T follicular helper cell (primary cell): ENCODE data around the gene SLC7A6.
"Not testable (repeated sequence)": the region's sequence is repeated elsewhere in the genome, so short reads cannot be mapped to it uniquely, and the experiment has no call there.

Source experiments
- DNase-seq: peaks from one replicate; pipeline ENCODE4 v3.0.0-alpha.2; 2020; ENCODE audit warnings: low read depth

The SLC7A6 gene

GRCh38 chr16:68283801-68284598 is 19.7 kb downstream of the SLC7A6 start:
- no peak for DNase-seq

GRCh38 chr16:68284847-68285246 is 20.5 kb downstream of the SLC7A6 start:
- DNase-seq = no peak

GRCh38 chr16:68285683-68286082 is 21.4 kb downstream of the SLC7A6 start:
- DNase-seq = no peak

GRCh38 chr16:68286153-68287074 is 22.1 kb downstream of the SLC7A6 start:
- DNase-seq = no peak

GRCh38 chr16:68287276-68288251 is 23.2 kb downstream of the SLC7A6 start:
- no peak for DNase-seq

- no peak for DNase-seq
Measured at GRCh38 chr16:68288252-68288650, 23.9 kb downstream of the SLC7A6 start.

GRCh38 chr16:68288796-68289195 is 24.5 kb downstream of the SLC7A6 start:
- DNase-seq = not testable (repeated sequence)

GRCh38 chr16:68289202-68289601 is 24.9 kb downstream of the SLC7A6 start:
- no peak for DNase-seq

- no peak for DNase-seq
Measured at GRCh38 chr16:68289621-68290329, 25.4 kb downstream of the SLC7A6 start.

GRCh38 chr16:68290450-68290849 is 26.1 kb downstream of the SLC7A6 start:
- no peak for DNase-seq

- DNase-seq = no peak
Measured at GRCh38 chr16:68291227-68291626, 26.9 kb downstream of the SLC7A6 start.

- DNase-seq = no peak
Measured at GRCh38 chr16:68292425-68292824, 28.1 kb downstream of the SLC7A6 start.

- no peak for DNase-seq
Measured at GRCh38 chr16:68296291-68296690, 32.0 kb downstream of the SLC7A6 start.

GRCh38 chr16:68296693-68297092 is 32.4 kb downstream of the SLC7A6 start:
- no peak for DNase-seq

- no peak for DNase-seq
Measured at GRCh38 chr16:68297908-68298307, 33.6 kb downstream of the SLC7A6 start.

GRCh38 chr16:68298312-68298711 is 34.0 kb downstream of the SLC7A6 start:
- DNase-seq = no peak

GRCh38 chr16:68298907-68299561 is 34.7 kb downstream of the SLC7A6 start:
- DNase-seq = no peak

- DNase-seq = no peak
Measured at GRCh38 chr16:68299571-68300453, 35.5 kb downstream of the SLC7A6 start.

GRCh38 chr16:68300734-68301459 is 36.6 kb downstream of the SLC7A6 start:
- no peak for DNase-seq
